ENCODE data around the gene DCLK3.

DCLK3 gene

GRCh38 chr3:36677331-36678007, 86.9 kb downstream of the DCLK3 start:
- DNase-seq (ENCODE audit: low read depth in 2 of 2) = no peak

GRCh38 chr3:36674816-36675215, 89.5 kb downstream of the DCLK3 start:
- DNase-seq (ENCODE audit: low read depth in 2 of 2) = no peak

- no peak for DNase-seq (ENCODE audit: low read depth in 2 of 2)
Measured at GRCh38 chr3:36669764-36670163, 94.6 kb downstream of the DCLK3 start.

- DNase-seq (ENCODE audit: low read depth in 2 of 2) = no peak
Measured at GRCh38 chr3:36666166-36666565, 98.2 kb downstream of the DCLK3 start.

GRCh38 chr3:36663666-36664291, 100.6 kb downstream of the DCLK3 start:
- no peak for DNase-seq (ENCODE audit: low read depth in 2 of 2)

- no peak for DNase-seq (ENCODE audit: low read depth in 2 of 2)
Measured at GRCh38 chr3:36662626-36663025, 101.7 kb downstream of the DCLK3 start.
